ENCODE results near the gene DLX2. TPM values are rescaled to one million over a fixed set of nuclear protein-coding genes. Genes with fewer than 3 reads are reported as not detected.
"Not testable (repeated sequence)": the region's sequence is repeated elsewhere in the genome, so short reads cannot be mapped to it uniquely, and the experiment has no call there.

The DLX2 gene
- total RNA-seq, 3 donors from 2014 or later (not counting 1 experiment from before 2014, with no cell fraction given) = 0.55 to 0.84 (median 0.78) TPM

- Mint-ChIP-seq H3K9me3 (no peaks in the 10 kb centered on the region), H3K27ac (no peak overlapping the region), H3K27me3 (ENCODE audit: low read depth in 2 of 2) (peaks cover 9 to 24% of the 10 kb centered on the region in 2 donors), H3K4me1 (no peaks in the 10 kb centered on the region), H3K36me3 (no peaks in the 10 kb centered on the region), H3K4me3 (no peak overlapping the region)
- no peak overlapping the region for H3K27ac ChIP-seq (ENCODE audit: low read length)
- ATAC-seq = no peak
- no peaks in the 10 kb centered on the region for H3K9me3 ChIP-seq (ENCODE audit: control insufficient read depth, insufficient read depth, low read length)
- H3K36me3 ChIP-seq (ENCODE audit: control insufficient read depth, insufficient read depth, low read length) = no peaks in the 10 kb centered on the region
- no peak overlapping the region for H3K4me3 ChIP-seq (ENCODE audit: low read length)
- H3K4me1 ChIP-seq (ENCODE audit: control insufficient read depth, insufficient read depth, low read length) = no peaks in the 10 kb centered on the region
- H3K27me3 ChIP-seq (ENCODE audit: control insufficient read depth, insufficient read depth, low read length) = peaks cover 2% of the 10 kb centered on the region
- intact Hi-C loops (cut with micrococcal nuclease) = no loop called here
- DNase-seq = no peak
- TF ChIP-seq CTCF (IDR thresholded peaks at IDR 0.05) = no peak
These were observed 16.4 kb upstream of the DLX2 start for GRCh38 chr2:172119089-172119488.

- H3K4me3 ChIP-seq (ENCODE audit: low read length) = no peak overlapping the region
- no peak for ATAC-seq
- TF ChIP-seq CTCF (IDR thresholded peaks at IDR 0.05) = no peak
- WGBS (ENCODE audit: insufficient coverage) = 94% methylated on average over 5 of the region's 5 CpGs
- H3K4me1 ChIP-seq (ENCODE audit: control insufficient read depth, insufficient read depth, low read length) = no peaks in the 10 kb centered on the region
- no peaks in the 10 kb centered on the region for H3K9me3 ChIP-seq (ENCODE audit: control insufficient read depth, insufficient read depth, low read length)
- H3K27ac ChIP-seq (ENCODE audit: low read length) = no peak overlapping the region
- H3K36me3 ChIP-seq (ENCODE audit: control insufficient read depth, insufficient read depth, low read length) = no peaks in the 10 kb centered on the region
- Mint-ChIP-seq H3K4me3 (no peak overlapping the region), H3K27me3 (ENCODE audit: low read depth in 2 of 2) (peaks cover 17 to 39% of the 10 kb centered on the region in 2 donors), H3K36me3 (no peaks in the 10 kb centered on the region), H3K4me1 (no peaks in the 10 kb centered on the region), H3K9me3 (no peaks in the 10 kb centered on the region), H3K27ac (no peak overlapping the region)
- no peak for DNase-seq
- H3K27me3 ChIP-seq (ENCODE audit: control insufficient read depth, insufficient read depth, low read length) = peaks cover 2% of the 10 kb centered on the region
- intact Hi-C loops (cut with micrococcal nuclease) = no loop called here
These were observed 13.4 kb upstream of the DLX2 start for GRCh38 chr2:172116107-172116506.

GRCh38 chr2:172114579-172114978 lies 11.9 kb upstream of the DLX2 start:
- peaks cover 25 to 45% of the 10 kb centered on the region in 2 donors for H3K27me3 Mint-ChIP-seq (ENCODE audit: low read depth in 2 of 2)
- H3K9me3 Mint-ChIP-seq = no peaks in the 10 kb centered on the region
- no peaks in the 10 kb centered on the region for H3K36me3 Mint-ChIP-seq
- no peak for ATAC-seq
- DNase-seq = no peak
- intact Hi-C loops (cut with micrococcal nuclease) = loop anchor here (5.0 kb wide), 1 partner anchor 302 kb away; no protein-coding TSS in a partner anchor
- H3K27me3 ChIP-seq (ENCODE audit: control insufficient read depth, insufficient read depth, low read length) = peaks cover 9% of the 10 kb centered on the region
- TF ChIP-seq CTCF (IDR thresholded peaks at IDR 0.05) = no peak
- H3K4me3 Mint-ChIP-seq = no peak overlapping the region
- no peaks in the 10 kb centered on the region for H3K9me3 ChIP-seq (ENCODE audit: control insufficient read depth, insufficient read depth, low read length)
- peaks cover 5% of the 10 kb centered on the region for H3K4me1 ChIP-seq (ENCODE audit: control insufficient read depth, insufficient read depth, low read length)
- no peak overlapping the region for H3K4me3 ChIP-seq (ENCODE audit: low read length)
- no peak overlapping the region for H3K27ac Mint-ChIP-seq
- 88% methylated on average over 3 of the region's 3 CpGs for WGBS (ENCODE audit: insufficient coverage)
- no peaks in the 10 kb centered on the region for H3K36me3 ChIP-seq (ENCODE audit: control insufficient read depth, insufficient read depth, low read length)
- no peak overlapping the region for H3K27ac ChIP-seq (ENCODE audit: low read length)
- peaks cover 5 to 6% of the 10 kb centered on the region in 2 donors for H3K4me1 Mint-ChIP-seq

- peaks cover 11% of the 10 kb centered on the region for H3K27me3 ChIP-seq (ENCODE audit: control insufficient read depth, insufficient read depth, low read length)
- intact Hi-C loops (cut with micrococcal nuclease) = loop anchor here (5.0 kb wide), 1 partner anchor 302 kb away; no protein-coding TSS in a partner anchor
- H3K4me1 Mint-ChIP-seq; H3K27ac Mint-ChIP-seq; H3K4me3 ChIP-seq (ENCODE audit: low read length); DNase-seq; H3K36me3 Mint-ChIP-seq; H3K9me3 Mint-ChIP-seq; H3K27ac ChIP-seq (ENCODE audit: low read length); H3K4me3 Mint-ChIP-seq; H3K9me3 ChIP-seq (ENCODE audit: control insufficient read depth, insufficient read depth, low read length); H3K36me3 ChIP-seq (ENCODE audit: control insufficient read depth, insufficient read depth, low read length); H3K4me1 ChIP-seq (ENCODE audit: control insufficient read depth, insufficient read depth, low read length); ATAC-seq: not testable (repeated sequence)
- WGBS (ENCODE audit: insufficient coverage) = 83% methylated on average over 5 of the region's 6 CpGs
- H3K27me3 Mint-ChIP-seq (ENCODE audit: low read depth in 2 of 2) = peaks cover 28 to 44% of the 10 kb centered on the region in 2 donors
These were observed 11.5 kb upstream of the DLX2 start for GRCh38 chr2:172114176-172114575.
